HEK293 (cell line): ENCODE results near the gene NOC2L.

Experiments used
- GLI2 ChIP-seq: fragments of 450-650 bp; formaldehyde crosslinking; IDR thresholded peaks from 2 replicates; pipeline ENCODE4; 2017; ENCODE audit warnings: missing biosample characterization, missing genetic modification characterization, low read depth, borderline replicate concordance
- IKZF3 ChIP-seq: fragments of 450-650 bp; IDR thresholded peaks from 2 replicates; pipeline ENCODE4 v1.5.0; 2018; ENCODE audit warnings: missing biosample characterization, mild to moderate bottlenecking, missing genetic modification characterization, moderate library complexity
- KLF7 ChIP-seq: fragments of 450-650 bp; formaldehyde crosslinking; IDR thresholded peaks from 2 replicates; pipeline ENCODE4 v1.5.1; 2016; ENCODE audit warnings: missing biosample characterization, missing genetic modification characterization, borderline replicate concordance
- KLF9 ChIP-seq: fragments of 450-650 bp; formaldehyde crosslinking; IDR thresholded peaks from 2 replicates; pipeline ENCODE4 v1.5.1; 2016; ENCODE audit warnings: missing biosample characterization, missing genetic modification characterization, low read depth
- SALL2 ChIP-seq: fragments of 450-650 bp; formaldehyde crosslinking; IDR thresholded peaks from 2 replicates; pipeline ENCODE4 v1.5.0; 2017; ENCODE audit warnings: missing biosample characterization, mild to moderate bottlenecking, missing genetic modification characterization, borderline replicate concordance
- SCRT2 ChIP-seq: fragments of 450-650 bp; formaldehyde crosslinking; IDR thresholded peaks from 2 replicates; pipeline ENCODE4 v1.5.1; 2016; ENCODE audit warnings: missing biosample characterization, missing genetic modification characterization
- TCF7L2 ChIP-seq: IDR thresholded peaks from 2 replicates; pipeline ENCODE4 v1.6.1; 2011; ENCODE audit warnings: low read depth, mild to moderate bottlenecking, inconsistent platforms, low read length, moderate library complexity, borderline replicate concordance
- ZNF10 ChIP-seq: fragments of 450-650 bp; formaldehyde crosslinking; IDR thresholded peaks from 2 replicates; pipeline ENCODE4 v1.5.1; 2017; ENCODE audit warnings: missing biosample characterization, missing genetic modification characterization
- ZNF175 ChIP-seq: fragments of 450-650 bp; formaldehyde crosslinking; IDR thresholded peaks from 2 replicates; pipeline ENCODE4 v1.5.1; 2016; ENCODE audit warnings: missing biosample characterization, missing genetic modification characterization
- ZNF202 ChIP-seq: fragments of 450-650 bp; formaldehyde crosslinking; IDR thresholded peaks from 2 replicates; pipeline ENCODE4 v1.5.1; 2016; ENCODE audit warnings: missing biosample characterization, missing genetic modification characterization, borderline replicate concordance
- ZNF302 ChIP-seq: fragments of 450-650 bp; formaldehyde crosslinking; IDR thresholded peaks from 2 replicates; pipeline ENCODE4 v1.5.1; 2016; ENCODE audit warnings: missing biosample characterization, missing genetic modification characterization, low read depth
- ZNF335 ChIP-seq: fragments of 450-650 bp; formaldehyde crosslinking; conservative IDR thresholded peaks from 2 replicates; pipeline ENCODE4 v1.5.1; 2016; ENCODE audit warnings: missing biosample characterization, missing genetic modification characterization
- ZNF350 ChIP-seq: fragments of 450-650 bp; formaldehyde crosslinking; IDR thresholded peaks from 2 replicates; pipeline ENCODE4 v1.5.0; 2017; ENCODE audit warnings: missing biosample characterization, mild to moderate bottlenecking, missing genetic modification characterization
- ZNF48 ChIP-seq: fragments of 450-650 bp; formaldehyde crosslinking; IDR thresholded peaks from 2 replicates; pipeline ENCODE4 v1.5.1; 2016; ENCODE audit warnings: missing biosample characterization, missing genetic modification characterization
- ZNF544 ChIP-seq: fragments of 450-650 bp; formaldehyde crosslinking; IDR thresholded peaks from 2 replicates; pipeline ENCODE4 v1.5.0; 2017; ENCODE audit warnings: missing biosample characterization, missing genetic modification characterization
- ZNF610 ChIP-seq: fragments of 450-650 bp; formaldehyde crosslinking; IDR thresholded peaks from 2 replicates; pipeline ENCODE4 v1.5.1; 2016; ENCODE audit warnings: missing biosample characterization, missing genetic modification characterization, borderline replicate concordance
- ZNF621 ChIP-seq: fragments of 450-650 bp; formaldehyde crosslinking; IDR thresholded peaks from 2 replicates; pipeline ENCODE4 v1.5.1; 2017; ENCODE audit warnings: missing biosample characterization, missing genetic modification characterization
- TF ChIP-seq, protein P1 (sequence below): fragments of 450-650 bp; formaldehyde crosslinking; IDR thresholded peaks from 2 replicates; pipeline ENCODE4 v1.5.1; 2017; ENCODE audit warnings: missing biosample characterization, missing genetic modification characterization
- TF ChIP-seq, protein P2 (sequence below): fragments of 450-650 bp; formaldehyde crosslinking; IDR thresholded peaks from 2 replicates; pipeline ENCODE4 v1.5.1; 2016; ENCODE audit warnings: missing biosample characterization, missing genetic modification characterization
- TF ChIP-seq, protein P3 (sequence below): fragments of 450-650 bp; formaldehyde crosslinking; conservative IDR thresholded peaks from 2 replicates; pipeline ENCODE4 v1.5.1; 2016; ENCODE audit warnings: low read depth, missing biosample characterization, missing genetic modification characterization
- TF ChIP-seq, protein P4 (sequence below): fragments of 450-650 bp; formaldehyde crosslinking; IDR thresholded peaks from 2 replicates; pipeline ENCODE4 v1.5.1; 2016; ENCODE audit warnings: missing biosample characterization, missing genetic modification characterization
- TF ChIP-seq, protein P5 (sequence below): fragments of 450-650 bp; formaldehyde crosslinking; IDR thresholded peaks from 2 replicates; pipeline ENCODE4 v1.5.1; 2016; ENCODE audit warnings: missing biosample characterization, missing genetic modification characterization
- TF ChIP-seq, protein P6 (sequence below): fragments of 450-650 bp; formaldehyde crosslinking; IDR thresholded peaks from 2 replicates; pipeline ENCODE4 v1.5.1; 2017; ENCODE audit warnings: missing biosample characterization, missing genetic modification characterization
- TF ChIP-seq, protein P7 (sequence below): fragments of 450-650 bp; formaldehyde crosslinking; IDR thresholded peaks from 2 replicates; pipeline ENCODE4 v1.5.1; 2016; ENCODE audit warnings: missing biosample characterization, missing genetic modification characterization, borderline replicate concordance

NOC2L gene

DNA sequence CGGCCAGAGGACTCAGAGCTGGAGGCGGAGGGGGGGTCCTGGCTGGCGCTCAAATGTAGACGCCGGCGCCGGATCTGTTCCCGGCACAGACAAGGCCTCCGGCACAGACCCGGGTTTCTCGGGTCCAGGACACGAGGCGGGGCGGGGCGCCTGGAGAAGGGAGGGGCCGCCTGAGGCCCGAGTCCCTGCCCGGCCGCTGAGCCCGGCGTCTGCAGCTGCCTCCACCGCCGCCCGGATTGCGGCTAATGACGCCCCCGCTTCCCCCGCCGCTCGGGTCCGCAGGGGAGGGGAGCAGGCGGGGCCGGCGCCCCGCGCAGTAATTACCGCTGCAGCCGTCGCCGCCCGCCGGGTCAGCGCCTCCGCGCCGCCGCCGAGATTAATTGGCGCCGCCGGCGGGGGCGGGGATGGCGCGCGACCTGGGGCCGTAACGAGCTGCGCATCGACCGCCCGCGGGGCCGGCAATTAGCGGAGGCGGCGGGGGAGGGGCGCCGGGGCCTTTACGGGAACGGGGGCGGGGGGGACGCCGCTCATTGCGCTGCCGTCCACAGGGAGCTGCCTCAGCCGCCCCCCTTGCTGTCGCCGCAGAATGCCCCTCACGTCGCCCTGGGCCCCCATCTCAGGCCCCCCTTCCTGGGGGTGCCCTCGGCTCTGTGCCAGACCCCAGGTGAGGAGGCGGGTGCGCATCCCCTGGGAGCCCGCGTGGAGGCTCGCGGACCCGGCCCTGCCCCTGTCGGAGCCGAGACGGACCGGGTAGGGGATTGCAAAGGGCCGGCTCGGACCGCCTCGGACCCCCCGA is 17.3 kb downstream of the NOC2L start (continued):
- TF ChIP-seq ZNF202 (tag by site-specific recombination) = no peak
- TF ChIP-seq ZNF350 (tag by site-specific recombination) = no peak
- TF ChIP-seq GLI2 (tag by site-specific recombination) = peak; percentile 79
- TF ChIP-seq IKZF3 = peak; percentile 84
- TF ChIP-seq, protein P1, sequence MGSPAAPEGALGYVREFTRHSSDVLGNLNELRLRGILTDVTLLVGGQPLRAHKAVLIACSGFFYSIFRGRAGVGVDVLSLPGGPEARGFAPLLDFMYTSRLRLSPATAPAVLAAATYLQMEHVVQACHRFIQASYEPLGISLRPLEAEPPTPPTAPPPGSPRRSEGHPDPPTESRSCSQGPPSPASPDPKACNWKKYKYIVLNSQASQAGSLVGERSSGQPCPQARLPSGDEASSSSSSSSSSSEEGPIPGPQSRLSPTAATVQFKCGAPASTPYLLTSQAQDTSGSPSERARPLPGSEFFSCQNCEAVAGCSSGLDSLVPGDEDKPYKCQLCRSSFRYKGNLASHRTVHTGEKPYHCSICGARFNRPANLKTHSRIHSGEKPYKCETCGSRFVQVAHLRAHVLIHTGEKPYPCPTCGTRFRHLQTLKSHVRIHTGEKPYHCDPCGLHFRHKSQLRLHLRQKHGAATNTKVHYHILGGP (tag by site-specific recombination) = no peak
- TF ChIP-seq ZNF175 (tag by site-specific recombination) = no peak
- TF ChIP-seq ZNF621 (tag by site-specific recombination) = no peak
- TF ChIP-seq, protein P2, sequence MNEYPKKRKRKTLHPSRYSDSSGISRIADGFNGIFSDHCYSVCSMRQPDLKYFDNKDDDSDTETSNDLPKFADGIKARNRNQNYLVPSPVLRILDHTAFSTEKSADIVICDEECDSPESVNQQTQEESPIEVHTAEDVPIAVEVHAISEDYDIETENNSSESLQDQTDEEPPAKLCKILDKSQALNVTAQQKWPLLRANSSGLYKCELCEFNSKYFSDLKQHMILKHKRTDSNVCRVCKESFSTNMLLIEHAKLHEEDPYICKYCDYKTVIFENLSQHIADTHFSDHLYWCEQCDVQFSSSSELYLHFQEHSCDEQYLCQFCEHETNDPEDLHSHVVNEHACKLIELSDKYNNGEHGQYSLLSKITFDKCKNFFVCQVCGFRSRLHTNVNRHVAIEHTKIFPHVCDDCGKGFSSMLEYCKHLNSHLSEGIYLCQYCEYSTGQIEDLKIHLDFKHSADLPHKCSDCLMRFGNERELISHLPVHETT (tag by site-specific recombination) = 0 out of 2 replicates have a peak, but pooled peaks have one; percentile 38
- no peak for TF ChIP-seq SCRT2 (tag by site-specific recombination)
- TF ChIP-seq, protein P3, sequence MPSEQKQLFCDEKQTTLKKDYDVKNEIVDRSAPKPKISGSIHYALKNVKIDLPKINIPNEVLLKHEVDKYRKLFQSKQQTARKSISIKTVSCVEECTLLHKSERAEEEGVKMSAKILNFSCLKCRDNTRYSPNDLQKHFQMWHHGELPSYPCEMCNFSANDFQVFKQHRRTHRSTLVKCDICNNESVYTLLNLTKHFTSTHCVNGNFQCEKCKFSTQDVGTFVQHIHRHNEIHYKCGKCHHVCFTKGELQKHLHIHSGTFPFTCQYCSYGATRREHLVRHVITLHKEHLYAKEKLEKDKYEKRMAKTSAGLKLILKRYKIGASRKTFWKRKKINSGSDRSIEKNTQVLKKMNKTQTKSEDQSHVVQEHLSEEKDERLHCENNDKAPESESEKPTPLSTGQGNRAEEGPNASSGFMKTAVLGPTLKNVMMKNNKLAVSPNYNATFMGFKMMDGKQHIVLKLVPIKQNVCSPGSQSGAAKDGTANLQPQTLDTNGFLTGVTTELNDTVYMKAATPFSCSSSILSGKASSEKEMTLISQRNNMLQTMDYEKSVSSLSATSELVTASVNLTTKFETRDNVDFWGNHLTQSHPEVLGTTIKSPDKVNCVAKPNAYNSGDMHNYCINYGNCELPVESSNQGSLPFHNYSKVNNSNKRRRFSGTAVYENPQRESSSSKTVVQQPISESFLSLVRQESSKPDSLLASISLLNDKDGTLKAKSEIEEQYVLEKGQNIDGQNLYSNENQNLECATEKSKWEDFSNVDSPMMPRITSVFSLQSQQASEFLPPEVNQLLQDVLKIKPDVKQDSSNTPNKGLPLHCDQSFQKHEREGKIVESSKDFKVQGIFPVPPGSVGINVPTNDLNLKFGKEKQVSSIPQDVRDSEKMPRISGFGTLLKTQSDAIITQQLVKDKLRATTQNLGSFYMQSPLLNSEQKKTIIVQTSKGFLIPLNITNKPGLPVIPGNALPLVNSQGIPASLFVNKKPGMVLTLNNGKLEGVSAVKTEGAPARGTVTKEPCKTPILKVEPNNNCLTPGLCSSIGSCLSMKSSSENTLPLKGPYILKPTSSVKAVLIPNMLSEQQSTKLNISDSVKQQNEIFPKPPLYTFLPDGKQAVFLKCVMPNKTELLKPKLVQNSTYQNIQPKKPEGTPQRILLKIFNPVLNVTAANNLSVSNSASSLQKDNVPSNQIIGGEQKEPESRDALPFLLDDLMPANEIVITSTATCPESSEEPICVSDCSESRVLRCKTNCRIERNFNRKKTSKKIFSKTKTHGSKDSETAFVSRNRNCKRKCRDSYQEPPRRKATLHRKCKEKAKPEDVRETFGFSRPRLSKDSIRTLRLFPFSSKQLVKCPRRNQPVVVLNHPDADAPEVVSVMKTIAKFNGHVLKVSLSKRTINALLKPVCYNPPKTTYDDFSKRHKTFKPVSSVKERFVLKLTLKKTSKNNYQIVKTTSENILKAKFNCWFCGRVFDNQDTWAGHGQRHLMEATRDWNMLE (tag by site-specific recombination) = no peak
- no peak for TF ChIP-seq ZNF48
- peak; percentile 37 for TF ChIP-seq ZNF335
- no peak for TF ChIP-seq ZNF544
- 0 out of 2 replicates have a peak, but pooled peaks have one; percentile 24 for TF ChIP-seq ZNF10 (tag by site-specific recombination)
- TF ChIP-seq KLF7 (tag by site-specific recombination) = no peak; the same call in 1 of the 2 replicates
- TF ChIP-seq KLF9 = peak; percentile 69
- TF ChIP-seq, protein P4, sequence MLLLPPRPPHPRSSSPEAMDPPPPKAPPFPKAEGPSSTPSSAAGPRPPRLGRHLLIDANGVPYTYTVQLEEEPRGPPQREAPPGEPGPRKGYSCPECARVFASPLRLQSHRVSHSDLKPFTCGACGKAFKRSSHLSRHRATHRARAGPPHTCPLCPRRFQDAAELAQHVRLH (tag by site-specific recombination) = no peak
- no peak for TF ChIP-seq ZNF610 (tag by site-specific recombination)
- TF ChIP-seq, protein P5, sequence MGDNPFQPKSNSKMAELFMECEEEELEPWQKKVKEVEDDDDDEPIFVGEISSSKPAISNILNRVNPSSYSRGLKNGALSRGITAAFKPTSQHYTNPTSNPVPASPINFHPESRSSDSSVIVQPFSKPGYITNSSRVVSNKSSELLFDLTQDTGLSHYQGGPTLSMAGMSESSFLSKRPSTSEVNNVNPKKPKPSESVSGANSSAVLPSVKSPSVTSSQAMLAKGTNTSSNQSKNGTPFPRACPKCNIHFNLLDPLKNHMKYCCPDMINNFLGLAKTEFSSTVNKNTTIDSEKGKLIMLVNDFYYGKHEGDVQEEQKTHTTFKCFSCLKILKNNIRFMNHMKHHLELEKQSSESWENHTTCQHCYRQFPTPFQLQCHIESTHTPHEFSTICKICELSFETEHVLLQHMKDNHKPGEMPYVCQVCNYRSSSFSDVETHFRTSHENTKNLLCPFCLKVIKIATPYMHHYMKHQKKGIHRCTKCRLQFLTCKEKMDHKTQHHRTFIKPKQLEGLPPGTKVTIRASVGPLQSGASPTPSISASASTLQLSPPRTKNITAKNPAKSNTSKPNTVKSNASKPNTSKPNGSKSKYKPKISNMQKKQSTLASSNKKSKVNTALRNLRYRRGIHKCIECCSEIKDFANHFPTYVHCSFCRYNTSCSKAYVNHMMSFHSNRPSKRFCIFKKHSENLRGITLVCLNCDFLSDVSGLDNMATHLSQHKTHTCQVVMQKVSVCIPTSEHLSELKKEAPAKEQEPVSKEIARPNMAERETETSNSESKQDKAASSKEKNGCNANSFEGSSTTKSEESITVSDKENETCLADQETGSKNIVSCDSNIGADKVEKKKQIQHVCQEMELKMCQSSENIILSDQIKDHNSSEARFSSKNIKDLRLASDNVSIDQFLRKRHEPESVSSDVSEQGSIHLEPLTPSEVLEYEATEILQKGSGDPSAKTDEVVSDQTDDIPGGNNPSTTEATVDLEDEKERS = no peak
- no peak for TF ChIP-seq ZNF302
- peak; percentile 90 for TF ChIP-seq TCF7L2
- no peak for TF ChIP-seq SALL2 (tag by site-specific recombination)
- TF ChIP-seq, protein P6, sequence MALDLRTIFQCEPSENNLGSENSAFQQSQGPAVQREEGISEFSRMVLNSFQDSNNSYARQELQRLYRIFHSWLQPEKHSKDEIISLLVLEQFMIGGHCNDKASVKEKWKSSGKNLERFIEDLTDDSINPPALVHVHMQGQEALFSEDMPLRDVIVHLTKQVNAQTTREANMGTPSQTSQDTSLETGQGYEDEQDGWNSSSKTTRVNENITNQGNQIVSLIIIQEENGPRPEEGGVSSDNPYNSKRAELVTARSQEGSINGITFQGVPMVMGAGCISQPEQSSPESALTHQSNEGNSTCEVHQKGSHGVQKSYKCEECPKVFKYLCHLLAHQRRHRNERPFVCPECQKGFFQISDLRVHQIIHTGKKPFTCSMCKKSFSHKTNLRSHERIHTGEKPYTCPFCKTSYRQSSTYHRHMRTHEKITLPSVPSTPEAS (tag by site-specific recombination) = no peak
- TF ChIP-seq, protein P7, sequence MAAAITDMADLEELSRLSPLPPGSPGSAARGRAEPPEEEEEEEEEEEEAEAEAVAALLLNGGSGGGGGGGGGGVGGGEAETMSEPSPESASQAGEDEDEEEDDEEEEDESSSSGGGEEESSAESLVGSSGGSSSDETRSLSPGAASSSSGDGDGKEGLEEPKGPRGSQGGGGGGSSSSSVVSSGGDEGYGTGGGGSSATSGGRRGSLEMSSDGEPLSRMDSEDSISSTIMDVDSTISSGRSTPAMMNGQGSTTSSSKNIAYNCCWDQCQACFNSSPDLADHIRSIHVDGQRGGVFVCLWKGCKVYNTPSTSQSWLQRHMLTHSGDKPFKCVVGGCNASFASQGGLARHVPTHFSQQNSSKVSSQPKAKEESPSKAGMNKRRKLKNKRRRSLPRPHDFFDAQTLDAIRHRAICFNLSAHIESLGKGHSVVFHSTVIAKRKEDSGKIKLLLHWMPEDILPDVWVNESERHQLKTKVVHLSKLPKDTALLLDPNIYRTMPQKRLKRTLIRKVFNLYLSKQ (tag by site-specific recombination) = 0 out of 2 replicates have a peak, but pooled peaks have one; percentile 16
